ENCODE measurements around the gene ZNF292.

Gene ZNF292

DNA sequence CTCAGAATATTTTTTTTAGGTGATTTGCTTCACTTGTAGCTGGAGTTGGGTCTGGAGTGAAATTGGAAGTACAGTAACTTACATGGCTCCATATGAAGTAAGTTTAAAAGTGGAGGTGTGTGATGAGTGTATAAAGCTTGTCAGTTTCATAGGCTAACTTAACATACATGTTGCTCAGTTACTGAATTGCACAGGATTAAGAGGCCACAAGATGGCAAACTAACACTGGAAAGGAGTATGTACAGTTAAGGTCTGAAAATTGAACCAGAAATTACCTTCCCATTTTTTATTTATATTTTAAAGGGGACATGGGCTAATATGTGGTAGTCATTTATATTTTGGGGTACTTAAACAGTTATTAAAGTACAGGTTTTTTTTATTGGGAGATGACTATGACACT, 121.8 kb downstream of the ZNF292 start:
- H3K27ac ChIP-seq, result no peak overlapping the region
- TF ChIP-seq EZH2 (IDR thresholded peaks at IDR 0.05) (no peak), POLR2AphosphoS5 (IDR thresholded peaks at IDR 0.05; ENCODE audit: borderline replicate concordance, low read depth, low read length) (no peak), FOXP2 (optimal IDR thresholded peaks at IDR 0.05; ENCODE audit: control extremely low read depth, extremely low read length, insufficient read depth) (no peak)
- no peak overlapping the region for H3K4me3 ChIP-seq
- H3K9me3 ChIP-seq (ENCODE audit: low read depth, low read length), result no peaks in the 10 kb centered on the region
- DNase-seq (ENCODE audit: low read depth, low spot score), result no peak
- H3K36me3 ChIP-seq (ENCODE audit: insufficient read depth, low read length), result no peaks in the 10 kb centered on the region
- H3K9ac ChIP-seq (ENCODE audit: insufficient read length), result no peak overlapping the region

- no peaks in the 10 kb centered on the region for H3K36me3 ChIP-seq (ENCODE audit: insufficient read depth, low read length)
- TF ChIP-seq FOXP2 (optimal IDR thresholded peaks at IDR 0.05; ENCODE audit: control extremely low read depth, extremely low read length, insufficient read depth) (no peak), POLR2AphosphoS5 (IDR thresholded peaks at IDR 0.05; ENCODE audit: borderline replicate concordance, low read depth, low read length) (peak; percentile 19; the same call in 1 of the 2 replicates), EZH2 (IDR thresholded peaks at IDR 0.05) (no peak)
These were observed 123.8 kb downstream of the ZNF292 start for GRCh38 chr6:87279196-87279595.

GRCh38 chr6:87281426-87281825, 126.1 kb downstream of the ZNF292 start:
- Histone ChIP-seq H3K36me3 (ENCODE audit: insufficient read depth, low read length) (no peaks in the 10 kb centered on the region), H3K9ac (ENCODE audit: insufficient read length) (no peak overlapping the region), H3K27ac (no peak overlapping the region), H3K4me3 (no peak overlapping the region), H3K9me3 (ENCODE audit: low read depth, low read length) (no peaks in the 10 kb centered on the region)
- DNase-seq (ENCODE audit: low read depth, low spot score), result no peak
- no peak for TF ChIP-seq FOXP2 (optimal IDR thresholded peaks at IDR 0.05; ENCODE audit: control extremely low read depth, extremely low read length, insufficient read depth)
- no peak for TF ChIP-seq EZH2 (IDR thresholded peaks at IDR 0.05)

More at GRCh38 chr6:87279196-87279595, 123.8 kb downstream of the ZNF292 start:
- DNase-seq (ENCODE audit: low read depth, low spot score), result no peak
- H3K9ac ChIP-seq (ENCODE audit: insufficient read length), result no peak overlapping the region
- H3K27ac ChIP-seq, result no peak overlapping the region
- no peak overlapping the region for H3K4me3 ChIP-seq
- no peaks in the 10 kb centered on the region for H3K9me3 ChIP-seq (ENCODE audit: low read depth, low read length)

GRCh38 chr6:87282743-87283142, 127.4 kb downstream of the ZNF292 start:
- H3K27ac ChIP-seq, result no peak overlapping the region
- TF ChIP-seq EZH2 (IDR thresholded peaks at IDR 0.05) (no peak), POLR2AphosphoS5 (IDR thresholded peaks at IDR 0.05; ENCODE audit: borderline replicate concordance, low read depth, low read length) (no peak), FOXP2 (optimal IDR thresholded peaks at IDR 0.05; ENCODE audit: control extremely low read depth, extremely low read length, insufficient read depth) (no peak)
- H3K36me3 ChIP-seq (ENCODE audit: insufficient read depth, low read length), result no peaks in the 10 kb centered on the region
- H3K9ac ChIP-seq (ENCODE audit: insufficient read length), result no peak overlapping the region
- H3K9me3 ChIP-seq (ENCODE audit: low read depth, low read length), result no peaks in the 10 kb centered on the region
- DNase-seq (ENCODE audit: low read depth, low spot score), result no peak
- no peak overlapping the region for H3K4me3 ChIP-seq

GRCh38 chr6:87283461-87283860, 128.1 kb downstream of the ZNF292 start:
- no peak for DNase-seq (ENCODE audit: low read depth, low spot score)
- Histone ChIP-seq H3K27ac (no peak overlapping the region), H3K4me3 (no peak overlapping the region), H3K9me3 (ENCODE audit: low read depth, low read length) (no peaks in the 10 kb centered on the region), H3K36me3 (ENCODE audit: insufficient read depth, low read length) (no peaks in the 10 kb centered on the region), H3K9ac (ENCODE audit: insufficient read length) (no peak overlapping the region)
- TF ChIP-seq EZH2 (IDR thresholded peaks at IDR 0.05) (no peak), FOXP2 (optimal IDR thresholded peaks at IDR 0.05; ENCODE audit: control extremely low read depth, extremely low read length, insufficient read depth) (no peak), POLR2AphosphoS5 (IDR thresholded peaks at IDR 0.05; ENCODE audit: borderline replicate concordance, low read depth, low read length) (no peak)

GRCh38 chr6:87287251-87287650, 131.9 kb downstream of the ZNF292 start:
- no peak overlapping the region for H3K4me3 ChIP-seq
- no peak for DNase-seq (ENCODE audit: low read depth, low spot score)
- H3K36me3 ChIP-seq (ENCODE audit: insufficient read depth, low read length), result no peaks in the 10 kb centered on the region
- no peak overlapping the region for H3K9ac ChIP-seq (ENCODE audit: insufficient read length)
- TF ChIP-seq FOXP2 (optimal IDR thresholded peaks at IDR 0.05; ENCODE audit: control extremely low read depth, extremely low read length, insufficient read depth) (no peak), EZH2 (IDR thresholded peaks at IDR 0.05) (no peak), POLR2AphosphoS5 (IDR thresholded peaks at IDR 0.05; ENCODE audit: borderline replicate concordance, low read depth, low read length) (no peak)
- H3K9me3 ChIP-seq (ENCODE audit: low read depth, low read length), result no peaks in the 10 kb centered on the region
- H3K27ac ChIP-seq, result no peak overlapping the region

- Histone ChIP-seq H3K9ac (ENCODE audit: insufficient read length) (no peak overlapping the region), H3K4me3 (no peak overlapping the region), H3K9me3 (ENCODE audit: low read depth, low read length) (no peaks in the 10 kb centered on the region), H3K27ac (no peak overlapping the region), H3K36me3 (ENCODE audit: insufficient read depth, low read length) (no peaks in the 10 kb centered on the region)
- no peak for TF ChIP-seq FOXP2 (optimal IDR thresholded peaks at IDR 0.05; ENCODE audit: control extremely low read depth, extremely low read length, insufficient read depth)
- TF ChIP-seq POLR2AphosphoS5 (IDR thresholded peaks at IDR 0.05; ENCODE audit: borderline replicate concordance, low read depth, low read length), result no peak
- TF ChIP-seq EZH2 (IDR thresholded peaks at IDR 0.05), result no peak
- no peak for DNase-seq (ENCODE audit: low read depth, low spot score)
These were observed 134.2 kb downstream of the ZNF292 start for GRCh38 chr6:87289571-87289970.

DNA sequence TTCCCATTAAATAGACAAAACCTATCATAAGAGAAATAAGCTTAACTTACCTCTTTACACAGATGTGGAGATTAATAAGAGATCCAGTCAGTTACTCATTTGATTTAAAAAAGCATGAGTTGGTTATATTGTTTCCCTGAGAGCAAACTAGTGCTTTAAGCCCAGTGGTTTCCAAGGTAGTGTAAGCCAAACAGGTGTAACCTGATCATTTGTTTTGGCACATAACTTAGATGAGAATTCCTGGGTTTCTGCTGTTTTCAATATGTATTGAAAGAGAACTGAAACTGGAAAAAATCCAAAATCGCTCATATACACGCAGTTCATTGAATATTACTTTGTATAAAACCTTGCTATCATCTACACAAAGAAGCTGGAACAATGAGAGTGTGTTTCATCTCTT, 136.5 kb downstream of the ZNF292 start:
- no peak for TF ChIP-seq EZH2 (IDR thresholded peaks at IDR 0.05)
- TF ChIP-seq POLR2AphosphoS5 (IDR thresholded peaks at IDR 0.05; ENCODE audit: borderline replicate concordance, low read depth, low read length), result no peak
- TF ChIP-seq FOXP2 (optimal IDR thresholded peaks at IDR 0.05; ENCODE audit: control extremely low read depth, extremely low read length, insufficient read depth), result no peak
- Histone ChIP-seq H3K27ac (no peak overlapping the region), H3K36me3 (ENCODE audit: insufficient read depth, low read length) (no peaks in the 10 kb centered on the region), H3K4me3 (no peak overlapping the region), H3K9me3 (ENCODE audit: low read depth, low read length) (no peaks in the 10 kb centered on the region), H3K9ac (ENCODE audit: insufficient read length) (no peak overlapping the region)
- DNase-seq (ENCODE audit: low read depth, low spot score), result no peak

GRCh38 chr6:87293526-87293925, 138.2 kb downstream of the ZNF292 start:
- Histone ChIP-seq H3K9ac (ENCODE audit: insufficient read length) (no peak overlapping the region), H3K9me3 (ENCODE audit: low read depth, low read length) (no peaks in the 10 kb centered on the region), H3K36me3 (ENCODE audit: insufficient read depth, low read length) (no peaks in the 10 kb centered on the region), H3K4me3 (no peak overlapping the region), H3K27ac (no peak overlapping the region)
- DNase-seq (ENCODE audit: low read depth, low spot score), result no peak
- TF ChIP-seq EZH2 (IDR thresholded peaks at IDR 0.05) (no peak), FOXP2 (optimal IDR thresholded peaks at IDR 0.05; ENCODE audit: control extremely low read depth, extremely low read length, insufficient read depth) (no peak), POLR2AphosphoS5 (IDR thresholded peaks at IDR 0.05; ENCODE audit: borderline replicate concordance, low read depth, low read length) (no peak)

Data from SK-N-MC (cell line).